PC-9 (cell line): ENCODE data around the gene CADM1. TPM values are rescaled to one million over a fixed set of nuclear protein-coding genes. Genes with fewer than 3 reads are reported as not detected.

Experiments used
- BruUV-seq: library from RNA; stranded (reverse); fragments of 400-500 nt; replicated peaks from 2 replicates; lab custom pipeline; 2021; lab: Mats Ljungman, UMichigan
- CTCF ChIA-PET: fragments of 300-600 bp; sonication (Branson Sonifier 250); formaldehyde crosslinking; loops from one replicate; lab custom pipeline; 2022; ENCODE audit warnings: antibody characterized with exemption; lab: Charles Lee
- POLR2A ChIA-PET: fragments of 300-600 bp; sonication (Branson Sonifier 250); formaldehyde crosslinking; loops from one replicate; lab custom pipeline; 2022; ENCODE audit warnings: antibody characterized with exemption; ENCODE audit not compliant: unreplicated experiment; lab: Charles Lee
- DNase-seq, 2 experiments: peaks; one replicate each; pipeline versions ENCODE4 v3.0.0 to v3.0.0-alpha.2; 2015 to 2022; ENCODE audit warnings: mixed read lengths in 1 of 2
- H2AFZ ChIP-seq: fragments of 200-600 bp; sonication (generic); 2 replicates; pipeline ENCODE4 v1.8.1; 2017; ENCODE audit warnings: antibody characterized with exemption
- H3F3A ChIP-seq: fragments of 200-600 bp; sonication (generic); 2 replicates; pipeline ENCODE4 v1.8.1; 2017; ENCODE audit warnings: antibody characterized with exemption, mild to moderate bottlenecking, low read depth; ENCODE audit not compliant: insufficient read depth
- H3K27ac ChIP-seq: fragments of 200-600 bp; sonication (generic); 2 replicates; pipeline ENCODE4 v1.6.1; 2016; ENCODE audit warnings: mixed run types
- H3K27me3 ChIP-seq: fragments of 200-600 bp; sonication (generic); 2 replicates; pipeline ENCODE4 v1.6.1; 2016; ENCODE audit warnings: low read depth, mixed run types; ENCODE audit not compliant: insufficient read depth
- H3K36me3 ChIP-seq: fragments of 200-600 bp; sonication (generic); 2 replicates; pipeline ENCODE4 v1.6.1; 2016; ENCODE audit warnings: low read depth, mixed run types
- H3K4me1 ChIP-seq: fragments of 200-600 bp; sonication (generic); replicated peaks from 2 replicates; pipeline ENCODE4 v1.6.1; 2016; ENCODE audit warnings: mixed run types; ENCODE audit not compliant: insufficient read depth
- H3K4me2 ChIP-seq: fragments of 200-600 bp; sonication (generic); 2 replicates; pipeline ENCODE4 v1.6.1; 2017; ENCODE audit warnings: mixed run types
- H3K4me3 ChIP-seq: fragments of 200-600 bp; sonication (generic); 2 replicates; pipeline ENCODE4 v1.6.1; 2016; ENCODE audit warnings: mixed run types
- H3K79me2 ChIP-seq: fragments of 200-600 bp; sonication (generic); 2 replicates; pipeline ENCODE4 v1.6.1; 2017; ENCODE audit warnings: low read depth, mixed run types
- H3K9me2 ChIP-seq: fragments of 200-600 bp; sonication (generic); 2 replicates; pipeline ENCODE4 v1.8.1; 2017; ENCODE audit warnings: mild to moderate bottlenecking; ENCODE audit not compliant: insufficient read depth
- H3K9me3 ChIP-seq: fragments of 200-600 bp; sonication (generic); 2 replicates; pipeline ENCODE4 v1.8.1; 2016; ENCODE audit warnings: low read depth; ENCODE audit not compliant: insufficient read depth
- H4K20me1 ChIP-seq: fragments of 200-600 bp; sonication (generic); 2 replicates; pipeline ENCODE4 v1.8.1; 2017; ENCODE audit not compliant: insufficient read depth
- CTCF ChIP-seq: fragments of 200-600 bp; sonication (generic); conservative IDR thresholded peaks from 2 replicates; pipeline ENCODE4 v1.6.1; 2017; ENCODE audit warnings: mixed run types, antibody characterized with exemption, mild to moderate bottlenecking, moderate library complexity
- EZH2 ChIP-seq: fragments of 200-600 bp; sonication (generic); IDR thresholded peaks from 2 replicates; pipeline ENCODE4 v1.8.0; 2017; ENCODE audit warnings: antibody characterized with exemption, low read depth
- intact Hi-C: fragments of 100-400 bp; cut with micrococcal nuclease; formaldehyde crosslinking; loops from one replicate; pipeline ENCODE4 v1.10.0; 2022; ENCODE audit not compliant: unreplicated experiment
- total RNA-seq: library from RNA; stranded (reverse); gene quantifications from 2 replicates; pipeline ENCODE4 v1.2.3, GENCODE V29; 2021

The CADM1 gene
- total RNA-seq, 1 experiment from 2014 or later = not detected

- no TSS peak for BruUV-seq
- TF ChIP-seq CTCF (no peak), EZH2 (no peak)
Measured at GRCh38 chr11:115179636-115180035, 324.6 kb downstream of the CADM1 start.

GRCh38 chr11:115178705-115179104 is 325.5 kb downstream of the CADM1 start:
- H4K20me1 ChIP-seq = no peaks in the 10 kb centered on the region
- POLR2A ChIA-PET = no interaction called here
- no peak overlapping the region for H3K4me2 ChIP-seq
- no peaks in the 10 kb centered on the region for H3K36me3 ChIP-seq
- TF ChIP-seq EZH2 = no peak
- TF ChIP-seq CTCF = no peak
- peaks cover 78% of the 10 kb centered on the region for H3K27me3 ChIP-seq
- CTCF ChIA-PET = no interaction called here
- H3K4me3 ChIP-seq = no peak overlapping the region
- DNase-seq = no peak
- H3F3A ChIP-seq = no peaks in the 10 kb centered on the region
- H3K9me2 ChIP-seq = no peaks in the 10 kb centered on the region
- no peaks in the 10 kb centered on the region for H3K79me2 ChIP-seq
- H2AFZ ChIP-seq = no peak overlapping the region
- no TSS peak for BruUV-seq
- no peak overlapping the region for H3K27ac ChIP-seq
- no peaks in the 10 kb centered on the region for H3K4me1 ChIP-seq
- intact Hi-C loops = no loop called here
- no peaks in the 10 kb centered on the region for H3K9me3 ChIP-seq

More at GRCh38 chr11:115179636-115180035, 324.6 kb downstream of the CADM1 start:
- H3K36me3 ChIP-seq = no peaks in the 10 kb centered on the region
- no peaks in the 10 kb centered on the region for H3F3A ChIP-seq
- ChIA-PET POLR2A (no interaction called here), CTCF (no interaction called here)
- H3K9me3 ChIP-seq = no peaks in the 10 kb centered on the region
- H3K27me3 ChIP-seq = peaks cover 84% of the 10 kb centered on the region
- H3K79me2 ChIP-seq = no peaks in the 10 kb centered on the region
- H3K9me2 ChIP-seq = no peaks in the 10 kb centered on the region
- H3K4me3 ChIP-seq = no peak overlapping the region
- no peaks in the 10 kb centered on the region for H3K4me1 ChIP-seq
- intact Hi-C loops = no loop called here
- DNase-seq = no peak
- no peak overlapping the region for H2AFZ ChIP-seq
- H3K27ac ChIP-seq = no peak overlapping the region
- H4K20me1 ChIP-seq = no peaks in the 10 kb centered on the region
- no peak overlapping the region for H3K4me2 ChIP-seq

GRCh38 chr11:115173136-115173535 is 331.1 kb downstream of the CADM1 start:
- Histone ChIP-seq H2AFZ (no peak overlapping the region), H3K4me1 (no peaks in the 10 kb centered on the region), H3K4me2 (no peak overlapping the region), H3K9me3 (no peaks in the 10 kb centered on the region), H3K27ac (no peak overlapping the region), H3K4me3 (no peak overlapping the region), H3K79me2 (no peaks in the 10 kb centered on the region), H3K27me3 (peaks cover 27% of the 10 kb centered on the region), H3K9me2 (no peaks in the 10 kb centered on the region), H3F3A (no peaks in the 10 kb centered on the region), H3K36me3 (no peaks in the 10 kb centered on the region), H4K20me1 (no peaks in the 10 kb centered on the region)
- no peak for DNase-seq
- POLR2A ChIA-PET = no interaction called here
- CTCF ChIA-PET = interaction anchor here (0.6 kb wide), 2 partner anchors 777 to 1106 kb away, joined by 3 to 12 read pairs; no protein-coding TSS in a partner anchor
- intact Hi-C loops = no loop called here
- no TSS peak for BruUV-seq
- TF ChIP-seq CTCF (no peak), EZH2 (no peak)
